ENCODE data around the gene FRMD4A.

The FRMD4A gene

DNA sequence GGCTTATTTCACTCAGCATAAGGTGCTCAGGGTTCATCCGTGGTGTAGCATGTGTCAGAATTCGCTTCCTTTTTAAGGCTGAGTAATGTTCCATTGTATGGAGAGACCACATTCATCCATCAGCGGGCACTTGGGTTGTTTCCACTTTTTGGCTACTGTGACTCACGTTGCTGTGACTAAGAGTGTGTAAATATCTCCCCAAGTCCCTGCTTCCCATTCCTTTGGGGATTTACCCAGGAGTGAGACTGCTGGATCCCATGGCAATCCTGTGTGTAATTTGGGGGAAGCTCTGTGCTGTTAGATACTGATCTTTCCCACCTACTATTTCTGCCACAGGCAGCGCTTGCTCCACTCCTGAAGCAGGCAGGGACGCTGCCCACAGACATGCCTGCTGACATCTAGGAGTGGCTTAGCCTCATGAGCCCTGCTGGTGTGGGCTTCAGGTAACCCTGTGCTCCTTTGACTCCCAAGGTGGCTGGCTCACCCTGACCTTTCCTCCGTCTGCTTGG, 346.0 kb downstream of the FRMD4A start:
- no peak for TF ChIP-seq CREB1 (IDR thresholded peaks at IDR 0.05; ENCODE audit: low read depth)

DNA sequence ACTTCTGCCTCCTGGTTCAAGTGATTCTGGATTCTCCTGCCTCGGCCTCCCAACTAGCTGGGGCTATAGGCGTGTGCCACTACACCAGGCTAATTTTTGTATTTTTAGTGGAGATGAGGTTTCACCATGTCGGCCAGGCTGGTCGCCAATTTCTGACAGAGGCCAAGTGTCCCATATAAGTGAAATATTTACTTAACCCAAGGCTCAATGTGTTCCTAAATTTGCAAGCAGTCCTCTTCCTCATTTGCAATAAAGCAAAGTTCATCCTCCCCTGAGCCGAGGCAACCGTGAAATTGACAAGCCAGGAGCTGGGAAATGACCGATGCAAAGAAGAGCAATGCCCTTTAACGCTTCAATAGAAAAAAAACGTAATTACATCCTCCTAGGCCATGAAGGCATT, 347.7 kb downstream of the FRMD4A start:
- TF ChIP-seq ZBTB7A (IDR thresholded peaks at IDR 0.05; ENCODE audit: low read depth) (no peak), REST (IDR thresholded peaks at IDR 0.05; ENCODE audit: low read depth) (no peak)

GRCh38 chr10:13978533-13979115, 352.1 kb downstream of the FRMD4A start:
- no peak for TF ChIP-seq TCF12 (IDR thresholded peaks at IDR 0.05; ENCODE audit: low read depth)
- TF ChIP-seq TEAD4 (IDR thresholded peaks at IDR 0.05) = no peak
- no peak for TF ChIP-seq RAD21 (IDR thresholded peaks at IDR 0.05; ENCODE audit: low read depth)
- no peak for TF ChIP-seq EGR1 (IDR thresholded peaks at IDR 0.05)
- no peak for TF ChIP-seq REST (IDR thresholded peaks at IDR 0.05; ENCODE audit: low read depth)
- TF ChIP-seq, protein P1, sequence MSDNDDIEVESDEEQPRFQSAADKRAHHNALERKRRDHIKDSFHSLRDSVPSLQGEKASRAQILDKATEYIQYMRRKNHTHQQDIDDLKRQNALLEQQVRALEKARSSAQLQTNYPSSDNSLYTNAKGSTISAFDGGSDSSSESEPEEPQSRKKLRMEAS (IDR thresholded peaks at IDR 0.05) = no peak
- no peak for TF ChIP-seq CREB1 (IDR thresholded peaks at IDR 0.05; ENCODE audit: low read depth)
- no peak for TF ChIP-seq ZBTB7A (IDR thresholded peaks at IDR 0.05; ENCODE audit: low read depth)
- no peak for TF ChIP-seq NFIC (IDR thresholded peaks at IDR 0.05)
- no peak for TF ChIP-seq USF1 (IDR thresholded peaks at IDR 0.05)
- TF ChIP-seq CEBPB (IDR thresholded peaks at IDR 0.05) = no peak
- TF ChIP-seq FOXM1 (IDR thresholded peaks at IDR 0.05; ENCODE audit: borderline replicate concordance, low read depth) = no peak
- TF ChIP-seq EP300 (IDR thresholded peaks at IDR 0.05; ENCODE audit: borderline replicate concordance) = no peak
- no peak for TF ChIP-seq YY1 (IDR thresholded peaks at IDR 0.05; ENCODE audit: low read depth)
- no peak for TF ChIP-seq TAF1 (IDR thresholded peaks at IDR 0.05; ENCODE audit: low read depth)

- no peak for TF ChIP-seq USF1 (IDR thresholded peaks at IDR 0.05)
- no peak for TF ChIP-seq NFIC (IDR thresholded peaks at IDR 0.05)
- no peak for TF ChIP-seq TCF12 (IDR thresholded peaks at IDR 0.05; ENCODE audit: low read depth)
- TF ChIP-seq YY1 (IDR thresholded peaks at IDR 0.05; ENCODE audit: low read depth) = no peak
- TF ChIP-seq EP300 (IDR thresholded peaks at IDR 0.05; ENCODE audit: borderline replicate concordance) = no peak
- no peak for TF ChIP-seq TEAD4 (IDR thresholded peaks at IDR 0.05)
- TF ChIP-seq FOXM1 (IDR thresholded peaks at IDR 0.05; ENCODE audit: borderline replicate concordance, low read depth) = no peak
- no peak for TF ChIP-seq REST (IDR thresholded peaks at IDR 0.05; ENCODE audit: low read depth)
- TF ChIP-seq RAD21 (IDR thresholded peaks at IDR 0.05; ENCODE audit: low read depth) = no peak
- TF ChIP-seq, protein P1 (IDR thresholded peaks at IDR 0.05) = no peak
Observed at GRCh38 chr10:13977861-13978532, 352.7 kb downstream of the FRMD4A start.

- no peak for TF ChIP-seq RAD21 (IDR thresholded peaks at IDR 0.05; ENCODE audit: low read depth)
- TF ChIP-seq CEBPB (IDR thresholded peaks at IDR 0.05) = no peak
- TF ChIP-seq TAF1 (IDR thresholded peaks at IDR 0.05; ENCODE audit: low read depth) = no peak
Observed at GRCh38 chr10:13973742-13974141, 357.0 kb downstream of the FRMD4A start.

Data from Ishikawa (cell line).